ENCODE data around the gene RAPSN.
A peak's percentile ranks its signal among the peaks of the same experiment; 100 is the strongest.

RAPSN gene

GRCh38 chr11:47431356-47432083, 17.4 kb downstream of the RAPSN start:
- DNase-seq: no peak

DNA sequence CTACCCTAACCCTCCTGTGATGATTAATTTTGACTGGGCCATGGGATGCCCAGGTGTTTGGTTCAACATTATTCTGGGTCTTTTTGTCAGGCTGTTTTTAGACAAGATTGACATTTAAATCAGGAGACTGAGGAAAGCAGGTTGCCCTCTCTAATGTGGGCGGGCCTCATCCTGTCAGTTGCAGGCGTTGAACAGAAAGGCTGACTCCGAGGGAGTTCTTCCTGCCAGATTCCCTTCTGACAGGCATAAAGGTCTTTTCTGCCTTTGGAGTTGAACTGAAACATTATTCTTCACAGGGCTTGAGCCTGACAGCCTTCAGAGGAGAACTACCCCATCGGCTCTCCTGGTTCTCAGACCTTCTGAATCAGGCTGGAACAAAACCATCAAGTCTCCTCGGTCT, 18.4 kb downstream of the RAPSN start:
- DNase-seq: no peak

DNA sequence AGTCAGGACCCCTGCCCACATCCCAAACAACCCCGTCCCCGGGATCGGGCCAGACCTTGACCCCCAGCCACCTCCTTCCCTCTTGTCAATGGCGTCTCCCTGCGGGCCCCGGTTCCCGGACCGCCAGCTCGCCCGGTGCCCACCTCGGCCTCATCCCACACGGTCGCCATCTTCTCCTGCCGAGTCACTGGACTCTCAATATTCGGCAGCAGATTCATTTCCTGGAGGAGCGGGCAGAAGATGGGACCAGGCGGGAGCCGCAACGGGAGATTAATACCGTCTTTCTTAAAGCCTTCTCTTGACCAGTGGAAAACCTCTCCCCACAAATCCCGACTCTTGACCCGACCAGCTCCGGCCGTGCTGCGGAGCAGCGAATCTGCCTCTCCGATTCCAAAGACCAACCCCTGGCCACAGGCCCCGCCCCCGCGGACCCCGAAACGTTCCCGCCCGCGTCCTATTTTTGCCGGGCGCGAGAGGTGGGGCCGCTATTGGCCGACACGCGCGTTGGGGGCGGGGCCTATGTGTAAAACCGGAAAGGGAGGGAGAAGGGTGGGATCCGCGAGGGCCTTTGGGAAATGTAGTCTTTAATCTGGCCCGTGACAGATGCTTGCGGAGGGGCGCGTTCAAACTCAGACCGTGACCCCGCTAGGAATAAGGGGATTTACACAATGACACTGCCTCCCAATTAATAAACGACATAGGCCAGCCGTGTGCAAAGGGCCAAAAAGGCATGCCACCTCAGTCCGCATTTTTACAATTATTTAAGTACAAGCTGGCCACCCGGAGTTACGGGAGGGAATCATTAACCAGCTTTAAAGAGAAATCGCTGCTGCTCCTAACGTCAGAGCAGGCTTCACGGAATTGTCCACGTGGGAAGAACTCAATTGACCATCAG, 22.6 kb downstream of the RAPSN start, which contains the start of gene PSMC3:
Gene PSMC3 (minus strand): TSS at position 378 of the 895 bp plus-strand sequence. CDS start 160 bp downstream, at position 218.
- DNase-seq: peak; percentile 99

GRCh38 chr11:47425611-47426010, 23.3 kb downstream of the RAPSN start:
- no peak for DNase-seq

GRCh38 chr11:47418454-47419259, 30.3 kb downstream of the RAPSN start:
- no peak for DNase-seq

DNA sequence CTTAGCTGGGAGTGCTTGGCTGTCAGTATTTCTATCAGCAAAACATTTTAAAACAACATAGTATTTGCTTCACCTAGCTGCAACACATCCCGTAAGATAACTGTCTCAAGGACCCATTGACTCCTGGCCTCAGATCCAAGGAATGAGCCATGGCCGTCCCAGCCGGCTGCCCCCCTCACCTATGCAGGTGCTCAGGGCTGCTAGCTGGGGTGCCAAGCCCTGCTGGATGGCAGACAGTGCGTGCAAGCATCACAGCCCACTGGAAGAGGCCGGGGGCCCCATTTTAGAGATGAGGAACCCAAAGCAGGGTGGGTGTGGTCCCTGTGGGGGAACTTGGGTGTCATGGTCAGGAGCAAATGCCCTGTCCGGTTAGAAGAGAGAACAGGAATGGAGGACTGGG, 31.2 kb downstream of the RAPSN start:
- no peak for DNase-seq

- DNase-seq: no peak
Measured at GRCh38 chr11:47415949-47416472, 32.9 kb downstream of the RAPSN start.

GRCh38 chr11:47415091-47415854, 33.7 kb downstream of the RAPSN start:
- no peak for DNase-seq

DNA sequence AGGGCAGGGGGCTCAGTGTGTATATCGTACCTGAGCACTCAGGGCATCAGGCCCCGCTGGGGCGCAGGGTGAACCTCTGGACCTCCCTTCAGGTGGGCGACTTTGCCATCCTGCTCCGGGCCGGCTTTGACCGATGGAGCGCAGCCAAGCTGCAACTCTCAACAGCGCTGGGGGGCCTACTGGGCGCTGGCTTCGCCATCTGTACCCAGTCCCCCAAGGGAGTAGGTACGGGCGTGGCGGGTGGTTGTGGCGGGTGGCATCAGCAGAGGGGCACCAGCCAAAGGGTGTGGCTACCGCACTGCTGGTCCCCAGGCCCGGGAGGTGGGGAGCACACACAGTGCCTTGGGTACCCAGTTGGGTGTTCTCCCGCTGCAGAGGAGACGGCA, 34.3 kb downstream of the RAPSN start:
- DNase-seq: no peak

DNA sequence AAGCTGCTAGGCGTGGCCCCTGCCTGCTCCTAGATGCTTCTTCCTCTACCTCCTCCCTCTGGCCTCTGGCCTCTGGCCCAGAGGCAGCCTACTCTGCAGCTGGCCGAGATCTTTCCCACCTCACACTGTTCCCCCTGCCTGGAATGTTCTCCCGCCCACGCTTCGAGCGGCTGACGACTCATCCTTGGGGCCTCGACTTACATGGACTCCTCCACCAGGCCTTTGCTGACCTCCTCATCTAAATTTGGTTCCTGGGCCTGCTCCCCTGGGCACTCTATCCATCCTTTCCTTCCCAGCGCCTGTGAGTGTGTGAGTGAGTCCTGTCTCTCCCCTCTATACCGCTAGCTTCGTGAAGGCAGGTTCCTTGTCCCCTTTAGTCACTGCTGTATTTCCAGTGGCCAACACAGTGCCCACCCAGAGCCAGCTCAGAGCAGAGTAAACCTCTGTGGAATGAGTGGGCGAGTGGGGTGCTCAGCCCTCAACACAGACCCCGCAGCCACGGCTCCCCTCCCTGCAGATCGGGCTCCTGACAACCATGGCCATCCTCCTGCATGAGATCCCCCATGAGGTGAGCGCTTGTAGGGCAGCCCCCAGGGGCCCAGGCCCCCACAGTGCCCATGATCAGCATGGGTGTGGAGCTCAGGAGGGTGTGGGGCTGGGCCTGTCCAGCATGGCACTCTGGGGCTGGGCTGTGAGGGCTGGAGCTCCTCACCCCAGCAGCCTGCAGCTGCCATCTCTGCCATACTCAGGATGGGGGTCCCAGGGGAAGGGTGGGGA, 34.8 kb downstream of the RAPSN start:
- DNase-seq: no peak

GRCh38 chr11:47413351-47413750, 35.6 kb downstream of the RAPSN start:
- no peak for DNase-seq

GRCh38 chr11:47411884-47412746, 36.8 kb downstream of the RAPSN start:
- peak; percentile 61 for DNase-seq

DNA sequence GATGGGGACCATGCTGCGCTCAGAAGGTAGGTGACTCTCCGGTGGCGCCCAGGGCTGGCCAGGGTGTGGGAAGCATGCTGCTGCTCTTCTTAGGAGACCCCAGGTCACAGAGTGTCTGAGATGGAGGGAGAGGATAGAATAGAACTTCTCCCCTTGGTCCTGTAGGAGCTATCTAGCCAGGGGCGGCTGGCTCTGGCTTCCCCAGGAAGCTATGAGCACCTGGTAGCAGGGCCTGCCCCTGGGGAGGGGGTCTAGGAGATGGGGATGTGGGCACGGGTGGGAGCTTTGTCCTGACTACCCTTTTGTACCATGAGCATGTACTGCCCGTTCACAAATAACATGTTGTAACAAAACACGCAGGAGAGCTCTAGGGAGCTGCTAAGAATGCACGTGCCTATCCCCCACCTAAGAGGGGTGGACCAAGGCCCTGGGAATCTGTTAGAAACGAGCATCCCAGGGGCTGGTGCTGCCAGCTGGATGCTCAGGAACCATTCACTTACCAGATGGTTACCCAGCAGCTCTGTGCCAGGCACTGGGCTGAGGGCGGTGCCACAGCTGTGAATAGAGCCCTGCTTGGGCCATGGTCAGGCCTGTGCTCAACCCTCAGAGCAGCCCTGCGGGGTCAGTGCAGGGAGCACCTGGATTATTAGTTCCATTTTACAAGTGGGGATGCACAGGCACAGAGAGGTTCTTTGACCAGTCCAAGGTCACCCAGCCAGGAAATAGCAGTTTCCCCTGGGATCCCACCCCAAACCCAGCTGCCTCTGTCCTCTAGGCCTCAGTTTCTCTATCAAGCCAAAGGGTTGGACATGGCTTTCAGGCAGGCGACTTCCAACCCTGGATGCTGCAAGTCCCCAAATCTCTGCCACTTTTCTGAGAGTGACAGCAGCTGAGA, 38.3 kb downstream of the RAPSN start:
- DNase-seq: no peak

DNA sequence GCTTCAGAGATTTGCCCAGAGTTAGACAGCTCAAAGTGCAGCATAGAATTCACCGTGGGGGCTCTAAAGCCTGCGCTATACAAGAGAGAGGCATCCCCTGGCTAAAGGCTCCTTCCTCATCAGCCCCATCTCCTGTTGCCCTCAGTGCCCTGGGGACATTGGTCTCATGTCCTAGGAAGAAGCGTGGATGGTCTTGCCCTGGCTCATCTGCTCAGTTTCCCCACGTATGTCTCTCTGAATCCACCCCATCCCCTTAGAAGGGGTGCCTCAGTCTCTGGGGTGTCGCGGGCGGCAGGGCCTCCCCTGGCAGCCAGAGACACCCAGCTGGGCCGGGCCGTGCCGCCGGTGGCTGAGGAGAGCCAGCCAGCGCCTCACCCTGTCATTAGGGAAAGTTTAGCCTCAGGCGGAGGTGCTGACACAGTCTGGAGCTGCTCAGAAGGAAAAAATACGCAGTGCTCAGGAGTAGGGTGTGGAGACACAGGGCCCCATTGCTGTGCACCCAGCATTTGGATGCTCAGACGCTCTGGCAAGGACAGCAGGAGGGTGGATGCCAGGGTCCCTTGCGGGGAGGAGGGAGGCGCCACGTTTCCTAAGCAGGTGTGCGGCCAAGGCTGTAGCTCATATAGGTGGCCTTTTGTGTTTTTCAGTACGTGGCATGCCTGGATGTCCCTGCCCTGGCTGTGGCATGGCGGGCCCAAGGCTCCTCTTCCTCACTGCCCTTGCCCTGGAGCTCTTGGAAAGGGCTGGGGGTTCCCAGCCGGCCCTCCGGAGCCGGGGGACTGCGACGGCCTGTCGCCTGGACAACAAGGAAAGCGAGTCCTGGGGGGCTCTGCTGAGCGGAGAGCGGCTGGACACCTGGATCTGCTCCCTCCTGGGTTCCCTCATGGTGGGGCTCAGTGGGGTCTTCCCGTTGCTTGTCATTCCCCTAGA, 39.2 kb downstream of the RAPSN start:
- no peak for DNase-seq

GRCh38 chr11:47408598-47409439, 40.1 kb downstream of the RAPSN start:
- no peak for DNase-seq

DNA sequence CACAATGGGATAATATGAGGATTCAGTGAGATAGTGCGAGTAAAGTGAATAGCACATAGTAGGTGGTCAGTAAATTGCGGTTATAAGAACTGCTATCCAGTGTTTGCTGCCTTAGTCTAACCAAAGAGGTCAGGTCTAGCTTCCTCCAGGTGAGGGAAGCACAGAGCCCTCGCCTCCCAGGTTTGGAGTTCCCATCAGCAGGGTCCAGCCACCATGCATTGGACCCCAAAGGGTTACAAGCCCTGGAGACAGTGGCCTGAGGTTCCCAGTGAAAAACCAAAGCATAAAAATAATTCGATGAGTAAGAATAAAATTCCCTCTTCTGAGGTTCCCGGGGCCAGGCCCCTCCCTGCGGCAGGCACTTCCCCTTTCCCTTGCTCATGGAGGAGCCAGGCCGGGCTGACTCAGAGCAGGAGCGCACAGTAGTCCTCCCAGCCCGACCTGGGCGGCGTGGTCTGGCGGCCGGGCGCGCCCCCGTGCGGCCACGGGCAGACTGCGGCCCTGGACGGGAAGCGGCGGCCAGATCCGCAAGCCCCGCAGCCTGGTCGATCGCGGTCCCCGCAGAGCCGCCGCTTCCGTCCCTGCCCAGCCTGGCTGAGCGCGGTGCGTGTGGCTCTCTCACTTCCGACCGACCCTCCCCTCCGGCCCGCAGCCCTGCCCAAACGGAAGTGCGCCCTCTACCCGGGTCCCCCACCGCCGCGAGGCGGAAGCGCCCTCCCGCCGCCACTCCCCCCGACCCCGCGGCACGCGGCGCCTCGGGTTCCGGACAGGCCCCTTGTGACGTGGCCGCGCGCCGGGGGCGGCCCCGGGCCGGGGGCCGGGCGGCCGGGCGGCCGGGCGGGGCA, 41.0 kb downstream of the RAPSN start, which contains the start of gene SLC39A13:
Gene SLC39A13 (plus strand): TSS at position 845 of the 845 bp plus-strand sequence. CDS start 1,505 bp downstream, outside the sequence.
- peak; percentile 90 for DNase-seq
